Measurements from ENCODE around the gene DNAJC1.
"Not testable (repeated sequence)": the region's sequence is repeated elsewhere in the genome, so short reads cannot be mapped to it uniquely, and the experiment has no call there.

DNAJC1 gene, protein sequence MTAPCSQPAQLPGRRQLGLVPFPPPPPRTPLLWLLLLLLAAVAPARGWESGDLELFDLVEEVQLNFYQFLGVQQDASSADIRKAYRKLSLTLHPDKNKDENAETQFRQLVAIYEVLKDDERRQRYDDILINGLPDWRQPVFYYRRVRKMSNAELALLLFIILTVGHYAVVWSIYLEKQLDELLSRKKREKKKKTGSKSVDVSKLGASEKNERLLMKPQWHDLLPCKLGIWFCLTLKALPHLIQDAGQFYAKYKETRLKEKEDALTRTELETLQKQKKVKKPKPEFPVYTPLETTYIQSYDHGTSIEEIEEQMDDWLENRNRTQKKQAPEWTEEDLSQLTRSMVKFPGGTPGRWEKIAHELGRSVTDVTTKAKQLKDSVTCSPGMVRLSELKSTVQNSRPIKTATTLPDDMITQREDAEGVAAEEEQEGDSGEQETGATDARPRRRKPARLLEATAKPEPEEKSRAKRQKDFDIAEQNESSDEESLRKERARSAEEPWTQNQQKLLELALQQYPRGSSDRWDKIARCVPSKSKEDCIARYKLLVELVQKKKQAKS

GRCh38 chr10:22003177-22003963 lies at the start of gene DNAJC1:
Gene DNAJC1, minus strand, starts transcription at chr10:22003730. Its CDS starts 296 bp downstream, at chr10:22003434.
- DNase-seq (ENCODE audit: low spot score): peak; percentile 96

DNA sequence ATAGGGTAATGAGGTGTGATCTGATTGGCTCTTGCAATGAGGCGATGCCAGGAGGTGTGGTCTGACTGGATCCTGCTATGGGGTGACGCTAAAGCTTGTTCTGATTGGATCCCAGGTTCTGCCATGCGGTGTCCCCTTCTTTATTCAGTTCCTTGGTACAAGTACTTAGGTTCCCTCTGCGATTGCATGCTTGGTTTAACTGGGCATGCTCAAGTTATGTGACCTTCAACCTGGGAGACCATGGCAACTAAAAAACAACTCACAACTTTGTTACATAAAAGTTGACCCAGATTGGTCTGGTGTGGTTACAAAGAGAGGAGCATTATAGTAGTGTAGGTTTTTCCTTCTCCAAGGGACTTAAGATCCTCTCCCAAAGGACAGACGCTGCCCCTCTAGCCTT lies 49.5 kb upstream of the DNAJC1 start:
- peak; percentile 59 for DNase-seq (ENCODE audit: low spot score)

GRCh38 chr10:22049635-22050034 lies 46.1 kb upstream of the DNAJC1 start:
- no peak for DNase-seq (ENCODE audit: low spot score)

DNA sequence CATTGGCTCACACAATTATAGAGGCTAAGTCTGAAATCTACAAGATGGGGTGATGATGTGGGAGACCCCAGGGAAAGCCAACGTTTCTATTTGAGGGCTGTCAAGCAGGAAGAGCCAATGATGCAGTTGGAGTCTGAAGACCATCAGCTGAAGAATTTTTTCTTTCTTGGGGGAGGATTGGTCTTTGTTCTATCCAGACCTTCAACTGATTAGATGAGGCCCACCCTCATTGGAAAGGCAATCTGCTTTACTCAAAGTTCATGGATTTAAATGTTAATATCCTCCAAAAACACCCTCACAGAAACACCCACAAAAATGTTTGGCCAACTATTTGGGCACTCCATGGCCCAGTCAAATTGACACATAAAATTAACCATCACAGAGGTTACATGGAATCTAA lies 44.3 kb upstream of the DNAJC1 start:
- no peak for DNase-seq (ENCODE audit: low spot score)

DNA sequence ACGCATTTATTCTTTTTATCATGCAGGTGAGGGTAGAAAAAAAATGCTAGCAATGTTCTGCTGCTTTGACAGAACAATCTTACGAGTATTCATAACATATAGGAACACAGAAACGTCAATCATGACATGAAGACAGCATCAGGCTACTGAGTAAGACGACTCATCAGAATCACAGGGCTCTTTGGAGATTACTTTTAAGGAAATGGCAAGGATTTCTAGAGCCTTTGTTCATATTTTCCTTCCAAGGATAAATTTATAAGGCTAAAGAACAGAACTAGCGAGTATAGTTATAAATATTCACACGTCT lies 39.8 kb upstream of the DNAJC1 start:
- no peak for DNase-seq (ENCODE audit: low spot score)

DNA sequence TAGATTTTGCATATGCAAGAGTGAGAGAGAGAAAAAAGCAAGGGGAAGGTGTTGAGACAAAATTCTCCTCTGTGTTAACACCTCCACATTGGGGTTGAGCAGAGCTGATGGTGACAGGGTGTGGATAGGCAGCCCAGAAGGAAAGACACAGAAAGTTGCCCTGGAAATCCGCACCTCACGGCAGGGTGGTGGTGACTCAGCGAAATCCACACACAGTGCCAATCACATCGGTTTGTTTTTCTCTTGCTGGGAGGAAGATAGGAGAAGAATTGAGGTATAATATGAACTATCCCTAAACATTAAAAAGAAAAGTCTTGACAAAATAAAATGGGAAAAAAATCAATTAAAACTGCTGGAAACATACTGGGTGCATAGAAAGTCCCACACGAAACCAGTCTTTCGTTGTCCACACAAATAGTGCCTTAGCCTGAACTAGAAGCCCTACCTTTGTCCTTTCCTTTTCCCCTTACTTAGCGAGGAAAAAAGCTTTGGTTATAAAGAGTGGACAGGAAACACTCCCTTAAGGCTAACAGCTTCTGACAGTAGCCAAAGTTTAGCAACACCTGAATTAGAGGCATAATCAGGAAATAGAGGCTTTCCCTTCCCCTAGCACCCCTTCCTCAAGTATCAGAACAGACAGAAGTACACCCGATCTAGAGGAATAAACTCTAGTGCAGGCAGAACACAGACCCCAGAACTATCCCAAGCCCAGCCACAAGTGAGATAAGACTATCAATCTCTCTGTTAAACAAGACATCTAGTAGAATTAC lies 39.2 kb upstream of the DNAJC1 start:
- DNase-seq (ENCODE audit: low spot score): peak; percentile 19

GRCh38 chr10:22034333-22034732 lies 30.8 kb upstream of the DNAJC1 start:
- no peak for DNase-seq (ENCODE audit: low spot score)

- not testable (repeated sequence) for DNase-seq (ENCODE audit: low spot score)
These were observed 28.7 kb upstream of the DNAJC1 start for GRCh38 chr10:22032268-22032667.

GRCh38 chr10:22030421-22030820 lies 26.9 kb upstream of the DNAJC1 start:
- no peak for DNase-seq (ENCODE audit: low spot score)

- no peak for DNase-seq (ENCODE audit: low spot score)
These were observed 26.1 kb upstream of the DNAJC1 start for GRCh38 chr10:22029445-22030236.

DNA sequence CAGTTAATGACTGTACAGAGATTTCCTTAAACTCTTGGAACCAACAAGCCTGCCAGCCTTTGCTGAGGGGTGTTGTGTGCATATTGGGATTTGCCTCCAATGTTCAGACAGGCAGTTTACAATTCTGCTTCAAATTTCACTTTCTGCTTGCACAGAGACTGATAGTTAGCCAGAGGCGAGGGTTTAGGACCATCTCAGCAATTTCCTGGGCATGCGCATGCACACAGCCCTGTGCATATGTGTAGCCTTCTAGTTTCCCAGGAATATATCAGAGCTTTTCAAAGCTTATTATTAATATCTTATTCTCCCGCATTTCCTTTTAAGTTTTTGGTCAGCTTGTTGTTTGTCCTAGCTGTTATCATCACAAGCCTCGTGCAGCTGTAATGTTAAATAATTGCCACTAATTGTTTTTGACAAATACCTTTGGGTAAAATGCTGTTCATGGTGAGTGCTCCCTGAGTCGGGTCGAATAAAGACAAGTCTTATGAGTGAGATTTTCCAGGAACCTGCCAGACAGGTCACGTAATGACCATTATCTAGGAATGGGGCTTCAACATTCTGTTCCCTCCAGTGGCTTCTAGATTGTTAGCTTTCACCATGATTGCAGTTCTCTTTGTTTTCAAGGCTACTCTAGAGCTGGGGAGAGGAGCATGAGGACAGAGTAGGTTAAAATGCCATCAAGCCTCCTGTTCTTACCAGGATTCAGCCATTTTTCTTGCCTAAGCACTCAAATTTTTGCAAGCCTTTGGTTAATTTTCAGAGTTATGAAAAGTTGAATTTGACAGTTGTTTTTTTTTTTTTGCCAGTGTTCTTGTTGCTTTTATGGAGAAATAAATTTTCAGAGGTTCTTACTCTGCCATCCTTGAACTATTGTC lies 24.1 kb upstream of the DNAJC1 start:
- no peak for DNase-seq (ENCODE audit: low spot score)

DNA sequence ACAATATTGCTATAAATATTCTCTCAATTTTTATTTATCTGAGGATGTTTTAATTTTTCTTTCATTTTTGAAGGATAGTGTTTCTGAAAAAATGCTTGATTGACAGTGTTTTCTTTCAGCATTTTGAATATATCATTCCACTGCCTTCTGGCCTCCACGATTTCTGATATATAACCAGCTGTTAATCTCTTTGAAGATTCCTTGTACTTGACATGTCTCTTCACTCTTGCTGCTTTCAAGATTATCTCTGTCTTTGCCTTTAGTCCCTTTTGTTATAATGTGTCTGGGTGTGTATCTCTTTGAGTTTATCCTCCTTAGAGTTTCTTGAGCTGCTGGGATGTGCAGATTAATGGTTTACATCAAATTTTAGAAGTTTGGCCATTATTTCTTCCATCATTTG lies 22.8 kb upstream of the DNAJC1 start:
- DNase-seq (ENCODE audit: low spot score): no peak

GRCh38 chr10:22023508-22023907 lies 20.0 kb upstream of the DNAJC1 start:
- no peak for DNase-seq (ENCODE audit: low spot score)

GRCh38 chr10:22022257-22023032 lies 18.9 kb upstream of the DNAJC1 start:
- no peak for DNase-seq (ENCODE audit: low spot score)

DNA sequence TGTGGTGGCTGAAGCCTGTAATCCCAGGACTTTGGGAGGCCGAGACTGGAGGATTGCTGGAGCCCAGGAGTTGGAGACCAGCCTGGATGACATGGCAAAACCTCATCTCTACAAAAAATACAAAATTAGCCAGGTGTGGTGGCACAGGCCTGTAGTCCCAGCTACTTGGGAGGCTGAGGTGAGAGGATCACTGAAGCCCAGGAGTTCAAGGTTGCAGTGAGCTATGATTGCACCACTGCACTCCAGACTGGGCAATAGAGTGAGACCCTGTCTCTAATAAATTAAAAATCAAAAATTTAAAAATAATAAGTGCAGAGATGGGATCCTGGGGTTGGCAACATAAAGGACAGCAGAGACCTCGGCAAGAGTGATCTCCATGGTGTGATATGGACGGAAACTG lies 17.6 kb upstream of the DNAJC1 start:
- not testable (repeated sequence) for DNase-seq (ENCODE audit: low spot score)

- DNase-seq (ENCODE audit: low spot score): no peak
These were observed 13.9 kb upstream of the DNAJC1 start for GRCh38 chr10:22017283-22018020.

- no peak for DNase-seq (ENCODE audit: low spot score)
These were observed 12.6 kb upstream of the DNAJC1 start for GRCh38 chr10:22016046-22016705.

- peak; percentile 22 for DNase-seq (ENCODE audit: low spot score)
These were observed 7.5 kb upstream of the DNAJC1 start for GRCh38 chr10:22010973-22011408.
